ENCODE measurements around the gene MACROD2.

MACROD2 gene

DNA sequence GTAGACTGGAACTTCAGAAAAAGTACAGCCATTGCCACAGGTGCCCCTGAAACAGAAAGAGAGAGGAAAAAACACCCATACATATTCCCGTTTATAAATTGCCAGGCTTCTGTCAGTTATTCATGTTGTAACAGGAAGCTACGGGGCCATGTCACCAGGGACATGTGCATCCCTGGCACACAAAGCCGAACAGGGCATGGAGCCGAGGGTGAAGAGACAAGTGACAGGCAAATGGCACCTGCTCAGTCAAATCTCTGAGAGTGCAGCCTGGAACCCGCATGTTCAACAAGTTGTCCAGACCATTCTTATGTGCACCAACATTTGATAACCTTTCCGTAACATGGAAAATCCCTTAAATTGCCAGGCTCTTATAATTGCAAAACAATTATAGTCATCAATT lies 1837.2 kb downstream of the MACROD2 start:
- in situ Hi-C loops (cut with HindIII; ENCODE audit: low pct_unique_long_range_greater_than_20kb, low sequenced_read_pairs): no loop called here

GRCh38 chr20:15834857-15835256 lies 1839.5 kb downstream of the MACROD2 start:
- DNase-seq (ENCODE audit: low read depth in 1 of 2, low spot score in 1 of 2): no peak
- in situ Hi-C loops (cut with HindIII; ENCODE audit: low pct_unique_long_range_greater_than_20kb, low sequenced_read_pairs): no loop called here
- TF ChIP-seq JUND (IDR thresholded peaks at IDR 0.05; ENCODE audit: low read depth): no peak

More for the DNA sequence above, 1837.2 kb downstream of the MACROD2 start:
- DNase-seq (ENCODE audit: low read depth in 1 of 2, low spot score in 1 of 2): no peak
- no peak for TF ChIP-seq JUND (IDR thresholded peaks at IDR 0.05; ENCODE audit: low read depth)

DNA sequence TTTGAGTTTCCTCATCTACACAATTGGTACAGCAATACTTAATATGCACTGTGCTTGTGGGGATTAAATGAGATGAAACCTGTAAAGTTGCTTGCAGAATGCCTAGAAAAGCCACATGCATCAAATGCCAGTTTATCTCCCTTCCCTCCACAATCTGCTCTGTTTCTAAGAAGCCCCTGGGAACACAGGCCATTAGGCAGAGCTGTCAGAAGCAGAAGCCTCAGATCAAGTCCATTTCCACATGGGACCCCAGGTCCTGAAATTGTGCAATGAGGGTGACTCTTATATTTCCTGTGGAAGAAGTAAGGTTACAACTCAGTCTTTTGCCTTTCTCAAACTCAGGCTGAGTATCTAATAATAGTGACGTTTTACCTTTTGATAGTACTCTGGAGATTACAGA lies 1840.5 kb downstream of the MACROD2 start:
- no peak for TF ChIP-seq JUND (IDR thresholded peaks at IDR 0.05; ENCODE audit: low read depth)
- in situ Hi-C loops (cut with HindIII; ENCODE audit: low pct_unique_long_range_greater_than_20kb, low sequenced_read_pairs): no loop called here
- no peak for DNase-seq (ENCODE audit: low read depth in 1 of 2, low spot score in 1 of 2)

DNA sequence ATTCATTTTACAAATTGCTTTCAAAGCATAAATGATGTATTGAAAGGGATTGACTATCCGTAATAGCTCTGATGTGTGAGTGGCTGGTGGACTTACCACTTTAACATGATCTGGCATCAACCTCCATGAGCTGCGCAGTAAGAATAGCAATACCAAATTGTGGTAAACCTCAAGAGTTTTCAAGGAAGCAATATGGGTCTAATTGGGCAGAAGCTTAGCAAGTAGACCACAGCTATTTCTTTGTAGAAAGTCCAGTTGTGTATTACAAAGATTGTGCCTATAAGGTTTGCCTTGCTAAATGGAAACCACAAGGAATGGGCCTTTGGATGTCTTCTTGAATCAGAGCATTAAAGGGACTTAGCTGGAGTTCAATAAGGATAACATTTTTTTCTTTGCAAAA lies 1841.3 kb downstream of the MACROD2 start:
- no peak for DNase-seq (ENCODE audit: low read depth in 1 of 2, low spot score in 1 of 2)
- in situ Hi-C loops (cut with HindIII; ENCODE audit: low pct_unique_long_range_greater_than_20kb, low sequenced_read_pairs): no loop called here

GRCh38 chr20:15837563-15837962 lies 1842.2 kb downstream of the MACROD2 start:
- DNase-seq (ENCODE audit: low read depth in 1 of 2, low spot score in 1 of 2): no peak
- TF ChIP-seq JUND (IDR thresholded peaks at IDR 0.05; ENCODE audit: low read depth): no peak
- in situ Hi-C loops (cut with HindIII; ENCODE audit: low pct_unique_long_range_greater_than_20kb, low sequenced_read_pairs): no loop called here

More for the DNA sequence above, 1841.3 kb downstream of the MACROD2 start:
- TF ChIP-seq JUND (IDR thresholded peaks at IDR 0.05; ENCODE audit: low read depth): no peak

DNA sequence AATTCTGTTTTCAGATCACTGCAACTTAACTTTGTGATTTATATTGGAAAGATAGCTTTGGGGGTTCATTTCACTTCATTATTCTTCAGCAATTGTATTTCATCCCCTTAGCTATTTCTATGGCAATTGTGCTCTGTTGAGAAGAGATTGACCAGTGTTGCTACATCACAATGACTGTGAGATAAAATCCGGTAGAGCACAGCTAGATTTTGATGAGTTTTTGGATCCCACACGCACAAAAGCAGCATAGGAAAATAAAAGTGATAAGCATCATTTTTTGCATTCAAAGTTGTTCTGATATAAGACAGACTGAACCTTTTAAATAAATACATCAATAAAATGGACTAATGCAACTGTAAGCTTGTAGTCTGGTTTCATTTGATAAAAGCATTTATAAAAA lies 1843.2 kb downstream of the MACROD2 start:
- in situ Hi-C loops (cut with HindIII; ENCODE audit: low pct_unique_long_range_greater_than_20kb, low sequenced_read_pairs): no loop called here

GRCh38 chr20:15840636-15841301 lies 1845.5 kb downstream of the MACROD2 start:
- no peak for TF ChIP-seq JUND (IDR thresholded peaks at IDR 0.05; ENCODE audit: low read depth)
- in situ Hi-C loops (cut with HindIII; ENCODE audit: low pct_unique_long_range_greater_than_20kb, low sequenced_read_pairs): no loop called here
- DNase-seq (ENCODE audit: low read depth in 1 of 2, low spot score in 1 of 2): no peak

More for the DNA sequence above, 1843.2 kb downstream of the MACROD2 start:
- TF ChIP-seq JUND (IDR thresholded peaks at IDR 0.05; ENCODE audit: low read depth): no peak
- DNase-seq (ENCODE audit: low read depth in 1 of 2, low spot score in 1 of 2): no peak

DNA sequence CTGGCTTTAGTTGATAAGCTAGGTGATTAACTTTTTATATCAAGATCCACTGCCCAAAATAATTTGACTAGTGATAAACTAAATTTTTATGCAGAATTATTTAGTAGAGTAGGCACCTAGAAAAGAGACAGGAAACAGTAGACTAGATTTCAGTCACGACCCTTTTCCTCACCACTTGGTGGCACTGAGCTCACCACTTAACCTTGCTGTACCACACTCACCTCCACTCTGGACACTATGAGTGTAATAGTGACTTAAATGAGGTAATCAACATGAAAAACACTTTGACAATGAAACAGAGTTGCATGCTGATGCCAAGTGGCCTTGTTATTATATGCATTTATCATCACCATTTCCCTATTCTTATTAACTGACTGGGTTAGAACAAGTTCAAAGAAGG lies 1847.6 kb downstream of the MACROD2 start:
- in situ Hi-C loops (cut with HindIII; ENCODE audit: low pct_unique_long_range_greater_than_20kb, low sequenced_read_pairs): no loop called here
- TF ChIP-seq JUND (IDR thresholded peaks at IDR 0.05; ENCODE audit: low read depth): no peak
- DNase-seq (ENCODE audit: low read depth in 1 of 2, low spot score in 1 of 2): peak in 1 of 2 experiments; percentile 14

GRCh38 chr20:15843777-15844176 lies 1848.5 kb downstream of the MACROD2 start:
- no peak for DNase-seq (ENCODE audit: low read depth in 1 of 2, low spot score in 1 of 2)
- TF ChIP-seq JUND (IDR thresholded peaks at IDR 0.05; ENCODE audit: low read depth): no peak
- in situ Hi-C loops (cut with HindIII; ENCODE audit: low pct_unique_long_range_greater_than_20kb, low sequenced_read_pairs): no loop called here

- DNase-seq (ENCODE audit: low read depth in 1 of 2, low spot score in 1 of 2): no peak
- in situ Hi-C loops (cut with HindIII; ENCODE audit: low pct_unique_long_range_greater_than_20kb, low sequenced_read_pairs): no loop called here
- no peak for TF ChIP-seq JUND (IDR thresholded peaks at IDR 0.05; ENCODE audit: low read depth)
Measured at GRCh38 chr20:15847196-15847784, 1852.0 kb downstream of the MACROD2 start.

GRCh38 chr20:15848126-15848525 lies 1852.8 kb downstream of the MACROD2 start:
- no peak for DNase-seq (ENCODE audit: low read depth in 1 of 2, low spot score in 1 of 2)
- no peak for TF ChIP-seq JUND (IDR thresholded peaks at IDR 0.05; ENCODE audit: low read depth)
- in situ Hi-C loops (cut with HindIII; ENCODE audit: low pct_unique_long_range_greater_than_20kb, low sequenced_read_pairs): no loop called here

DNA sequence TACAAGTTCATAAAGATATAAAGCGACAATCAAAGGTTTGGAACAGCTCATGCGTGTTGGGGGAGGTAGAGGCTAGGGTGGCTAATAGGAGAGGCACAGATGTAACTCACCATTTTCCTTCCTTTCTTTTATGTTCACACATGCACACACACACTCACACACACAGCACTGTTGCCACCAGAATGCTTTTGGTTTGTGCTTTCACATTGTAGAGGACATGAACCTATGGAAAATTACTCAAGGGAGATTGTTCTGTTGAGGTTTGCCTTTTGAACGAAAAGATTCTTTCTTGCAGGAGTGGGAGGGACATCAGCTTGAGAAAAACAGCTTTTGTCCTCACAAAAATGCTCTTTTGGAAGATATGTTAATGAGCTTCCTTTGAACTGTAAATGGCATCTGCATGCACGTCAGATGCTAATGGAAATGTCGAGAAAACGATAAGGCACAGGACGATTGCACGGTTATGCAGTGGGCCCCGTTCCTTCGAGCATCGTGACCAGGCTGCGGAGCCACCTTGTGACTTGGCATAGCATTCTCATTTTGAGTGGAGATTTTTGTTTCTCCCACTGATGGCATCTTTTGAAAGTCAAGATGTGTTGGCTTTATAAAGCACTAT lies 1853.8 kb downstream of the MACROD2 start:
- TF ChIP-seq JUND (IDR thresholded peaks at IDR 0.05; ENCODE audit: low read depth): no peak
- DNase-seq (ENCODE audit: low read depth in 1 of 2, low spot score in 1 of 2): no peak
- in situ Hi-C loops (cut with HindIII; ENCODE audit: low pct_unique_long_range_greater_than_20kb, low sequenced_read_pairs): no loop called here

GRCh38 chr20:15851576-15852215 lies 1856.4 kb downstream of the MACROD2 start:
- TF ChIP-seq JUND (IDR thresholded peaks at IDR 0.05; ENCODE audit: low read depth): no peak
- in situ Hi-C loops (cut with HindIII; ENCODE audit: low pct_unique_long_range_greater_than_20kb, low sequenced_read_pairs): no loop called here
- DNase-seq (ENCODE audit: low read depth in 1 of 2, low spot score in 1 of 2): no peak

Data from T47D (cell line).